Measurements from ENCODE around the gene DHRS11. TPM values are rescaled to one million over a fixed set of nuclear protein-coding genes. Genes with fewer than 3 reads are reported as not detected.

The DHRS11 gene
- total and polyA plus RNA-seq, 2 of the 8 experiments (the other 6 are each of a cell fraction or from before 2014, with no cell fraction given) = 29.5 to 63.3 TPM

DNA sequence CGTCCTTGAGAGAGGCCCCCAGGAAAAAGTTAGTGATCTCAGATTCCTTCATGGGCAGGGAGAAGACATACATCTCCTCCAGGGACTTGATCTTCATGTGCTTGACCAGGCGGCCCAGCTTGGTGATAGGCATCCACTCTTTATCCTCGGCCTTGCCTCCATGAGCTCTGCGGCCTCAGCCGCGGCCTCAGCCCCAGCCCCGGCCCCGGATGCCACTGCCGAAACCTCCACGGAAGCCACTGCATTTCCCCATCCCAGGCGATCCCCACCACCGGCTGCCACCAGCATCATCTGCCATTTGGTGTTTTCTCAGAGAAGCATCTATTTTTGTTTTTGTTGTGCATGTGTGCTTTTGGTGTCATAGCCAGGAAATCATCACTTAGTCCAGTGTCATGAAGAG, 16.7 kb upstream of the DHRS11 start (continued):
- no peak for TF ChIP-seq FOSL1 (IDR thresholded peaks at IDR 0.05; ENCODE audit: insufficient read depth, low read depth, low read length)
- TF ChIP-seq, protein P1, sequence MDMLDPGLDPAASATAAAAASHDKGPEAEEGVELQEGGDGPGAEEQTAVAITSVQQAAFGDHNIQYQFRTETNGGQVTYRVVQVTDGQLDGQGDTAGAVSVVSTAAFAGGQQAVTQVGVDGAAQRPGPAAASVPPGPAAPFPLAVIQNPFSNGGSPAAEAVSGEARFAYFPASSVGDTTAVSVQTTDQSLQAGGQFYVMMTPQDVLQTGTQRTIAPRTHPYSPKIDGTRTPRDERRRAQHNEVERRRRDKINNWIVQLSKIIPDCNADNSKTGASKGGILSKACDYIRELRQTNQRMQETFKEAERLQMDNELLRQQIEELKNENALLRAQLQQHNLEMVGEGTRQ (IDR thresholded peaks at IDR 0.05; ENCODE audit: low read length) = no peak
- TF ChIP-seq TAF1 (IDR thresholded peaks at IDR 0.05; ENCODE audit: low read depth, low read length) = no peak
- no peak for TF ChIP-seq RFX5 (IDR thresholded peaks at IDR 0.05; ENCODE audit: borderline replicate concordance, low read depth, low read length)
- no peak for TF ChIP-seq YY1 (IDR thresholded peaks at IDR 0.05; ENCODE audit: low read depth, low read length)
- TF ChIP-seq KDM1A (IDR thresholded peaks at IDR 0.05; ENCODE audit: borderline replicate concordance, low read length) = no peak
